Activated T-cell treated with anti-CD3 and anti-CD28 coated beads for 48 hours (primary cell): ENCODE results near the gene CXCL6.

Source experiments
- DNase-seq: peaks from one replicate; pipeline ENCODE4 v3.0.0-alpha.2; 2020; ENCODE audit warnings: low read depth

CXCL6 gene

GRCh38 chr4:73843369-73843768 is 6.9 kb downstream of the CXCL6 start:
- DNase-seq = no peak

- no peak for DNase-seq
Observed at GRCh38 chr4:73844345-73844744, 7.9 kb downstream of the CXCL6 start.

- DNase-seq = no peak
Observed at GRCh38 chr4:73844806-73845205, 8.3 kb downstream of the CXCL6 start.

GRCh38 chr4:73847526-73848182 is 11.2 kb downstream of the CXCL6 start:
- DNase-seq = no peak

GRCh38 chr4:73848183-73848777 is 11.8 kb downstream of the CXCL6 start:
- no peak for DNase-seq

- DNase-seq = no peak
Observed at GRCh38 chr4:73850261-73850970, 13.9 kb downstream of the CXCL6 start.

- no peak for DNase-seq
Observed at GRCh38 chr4:73851293-73851692, 14.8 kb downstream of the CXCL6 start.

GRCh38 chr4:73852771-73853170 is 16.3 kb downstream of the CXCL6 start:
- no peak for DNase-seq

- no peak for DNase-seq
Observed at GRCh38 chr4:73853246-73853704, 16.8 kb downstream of the CXCL6 start, which contains the start of gene PF4V1. Gene PF4V1 (plus strand): TSS chr4:73853296. CDS start chr4:73853363, 67 bp downstream.

GRCh38 chr4:73853718-73854473 is 17.4 kb downstream of the CXCL6 start:
- DNase-seq = no peak

- no peak for DNase-seq
Observed at GRCh38 chr4:73855406-73855805, 18.9 kb downstream of the CXCL6 start.

GRCh38 chr4:73856518-73856917 is 20.0 kb downstream of the CXCL6 start:
- DNase-seq = no peak

- no peak for DNase-seq
Observed at GRCh38 chr4:73859614-73860088, 23.2 kb downstream of the CXCL6 start.

GRCh38 chr4:73860181-73860580 is 23.7 kb downstream of the CXCL6 start:
- no peak for DNase-seq

GRCh38 chr4:73860917-73861316 is 24.4 kb downstream of the CXCL6 start:
- no peak for DNase-seq

- no peak for DNase-seq
Observed at GRCh38 chr4:73862322-73862721, 25.8 kb downstream of the CXCL6 start.

GRCh38 chr4:73864365-73864764 is 27.9 kb downstream of the CXCL6 start:
- no peak for DNase-seq

- DNase-seq = no peak
Observed at GRCh38 chr4:73864961-73865360, 28.5 kb downstream of the CXCL6 start.

GRCh38 chr4:73865431-73866096 is 29.1 kb downstream of the CXCL6 start:
- DNase-seq = no peak

GRCh38 chr4:73866246-73866645 is 29.8 kb downstream of the CXCL6 start:
- DNase-seq = no peak

- no peak for DNase-seq
Observed at GRCh38 chr4:73867783-73868182, 31.3 kb downstream of the CXCL6 start.
